CD8-positive, alpha-beta memory T cell (primary cell): ENCODE data around the gene RBM28. TPM values are rescaled to one million over a fixed set of nuclear protein-coding genes. Genes with fewer than 3 reads are reported as not detected.
A peak's percentile ranks its signal among the peaks of the same experiment; 100 is the strongest.

Experiments
- CTCF ChIA-PET: fragments of 350-600 bp; sonication (Branson Sonifier 250); formaldehyde crosslinking; loops from one replicate; lab custom pipeline; 2021; ENCODE audit warnings: antibody characterized with exemption; lab: Charles Lee
- POLR2A ChIA-PET: fragments of 350-600 bp; sonication (Branson Sonifier 250); formaldehyde crosslinking; loops from one replicate; lab custom pipeline; 2021; ENCODE audit warnings: antibody characterized with exemption; lab: Charles Lee
- DNase-seq, 5 donors: peaks; one replicate each; pipeline versions ENCODE4 v3.0.0 to v3.0.0-alpha.2; 2020 to 2022; ENCODE audit warnings: mixed read lengths in 1 of 5
- H3K27ac ChIP-seq: one replicate; pipeline ENCODE4 v1.7.0; 2013; ENCODE audit warnings: low read depth, mild to moderate bottlenecking, low read length, moderate library complexity
- H3K27me3 ChIP-seq: 2 replicates; pipeline ENCODE4 v1.7.0; 2013; ENCODE audit warnings: low read length, mild to moderate bottlenecking; ENCODE audit not compliant: insufficient read depth, poor library complexity, severe bottlenecking
- H3K36me3 ChIP-seq: 2 replicates; pipeline ENCODE4 v1.7.0; 2013; ENCODE audit warnings: mild to moderate bottlenecking, low read length, moderate library complexity; ENCODE audit not compliant: insufficient read depth
- H3K4me1 ChIP-seq: 2 replicates; pipeline ENCODE4 v1.7.0; 2013; ENCODE audit warnings: mild to moderate bottlenecking, low read length, moderate library complexity; ENCODE audit not compliant: insufficient read depth
- H3K4me3 ChIP-seq: 2 replicates; pipeline ENCODE4 v1.7.0; 2013; ENCODE audit warnings: mild to moderate bottlenecking, low read length
- H3K9me3 ChIP-seq: 2 replicates; pipeline ENCODE4 v1.7.0; 2013; ENCODE audit warnings: mild to moderate bottlenecking, low read length
- H3K27ac Mint-ChIP-seq, 8 donors: one replicate each; pipeline ENCODE4 v1.8.0; 2020 to 2021; ENCODE audit warnings: mixed read lengths in 8 of 8, mild to moderate bottlenecking in 6 of 8, inconsistent platforms in 3 of 8, moderate library complexity in 3 of 8
- H3K27me3 Mint-ChIP-seq, 2 donors: one replicate each; pipeline ENCODE4 v1.8.0; 2020 to 2021; ENCODE audit warnings: mixed read lengths in 2 of 2, mild to moderate bottlenecking in 1 of 2, moderate library complexity in 1 of 2
- H3K36me3 Mint-ChIP-seq, 3 donors: one replicate each; pipeline ENCODE4 v1.8.0; 2020 to 2021; ENCODE audit warnings: mixed read lengths in 3 of 3, inconsistent platforms in 1 of 3, mild to moderate bottlenecking in 1 of 3
- H3K4me1 Mint-ChIP-seq, 3 donors: one replicate each; pipeline ENCODE4 v1.8.0; 2020 to 2021; ENCODE audit warnings: mixed read lengths in 3 of 3, inconsistent platforms in 1 of 3, mild to moderate bottlenecking in 1 of 3
- H3K4me3 Mint-ChIP-seq, 7 donors: one replicate each; pipeline ENCODE4 v1.8.0; 2020 to 2021; ENCODE audit warnings: mixed read lengths in 7 of 7, mild to moderate bottlenecking in 6 of 7, moderate library complexity in 4 of 7, inconsistent platforms in 2 of 7
- H3K9me3 Mint-ChIP-seq, 5 donors: one replicate each; pipeline ENCODE4 v1.8.0; 2020 to 2022; ENCODE audit warnings: mixed read lengths in 5 of 5, mild to moderate bottlenecking in 3 of 5, moderate library complexity in 2 of 5, inconsistent platforms in 1 of 5
- polyA plus RNA-seq: library from polyadenylated mRNA; unstranded; fragments of 300-500 nt; fragmentation: Illumina TruSeq; gene quantifications from one replicate; pipeline ENCODE4 v1.2.3, GENCODE V29; 2021
- total RNA-seq, 2 experiments: library from RNA; stranded (reverse); gene quantifications; one replicate each; pipeline ENCODE4 v1.2.3, GENCODE V29; 2021

The RBM28 gene
- total and polyA plus RNA-seq, 3 experiments from 2014 or later = 10.0 to 77.8 (median 77.7) TPM

GRCh38 chr7:128352153-128352537, 8.4 kb upstream of the RBM28 start:
- Histone ChIP-seq H3K27ac (no peak overlapping the region), H3K9me3 (no peaks in the 10 kb centered on the region), H3K4me1 (no peaks in the 10 kb centered on the region), H3K27me3 (peaks cover 2% of the 10 kb centered on the region), H3K36me3 (no peaks in the 10 kb centered on the region), H3K4me3 (no peak overlapping the region)
- peaks cover 25 to 37% of the 10 kb centered on the region in 2 donors for H3K27me3 Mint-ChIP-seq
- no peaks in the 10 kb centered on the region for H3K36me3 Mint-ChIP-seq
- H3K4me3 Mint-ChIP-seq = no peak overlapping the region
- CTCF ChIA-PET = interaction anchor here (1.1 kb wide), 1 partner anchor 34 kb away, joined by 3 read pairs; no protein-coding TSS in a partner anchor
- peaks cover 0 to 5% (median 5%) of the 10 kb centered on the region in 3 donors for H3K4me1 Mint-ChIP-seq
- no peaks in the 10 kb centered on the region for H3K9me3 Mint-ChIP-seq
- POLR2A ChIA-PET = no interaction called here
- H3K27ac Mint-ChIP-seq = no peak overlapping the region
- peak in 2 of 5 donors; percentile 22 to 49 for DNase-seq

GRCh38 chr7:128351296-128352152, 7.8 kb upstream of the RBM28 start:
- Histone ChIP-seq H3K4me3 (no peak overlapping the region), H3K27me3 (peaks cover 2% of the 10 kb centered on the region), H3K27ac (no peak overlapping the region), H3K9me3 (no peaks in the 10 kb centered on the region), H3K36me3 (no peaks in the 10 kb centered on the region), H3K4me1 (no peaks in the 10 kb centered on the region)
- H3K4me1 Mint-ChIP-seq = peaks cover 0 to 5% (median 5%) of the 10 kb centered on the region in 3 donors
- no peak overlapping the region for H3K27ac Mint-ChIP-seq
- H3K36me3 Mint-ChIP-seq = no peaks in the 10 kb centered on the region
- no peaks in the 10 kb centered on the region for H3K9me3 Mint-ChIP-seq
- ChIA-PET POLR2A (no interaction called here), CTCF (interaction anchor here (1.1 to 1.4 kb wide), 2 partner anchors 34 to 74 kb away, joined by 3 to 4 read pairs; no protein-coding TSS in a partner anchor)
- DNase-seq = peak in 2 of 5 donors; percentile 24 to 44
- peak overlapping the region in 1 of 7 donors; percentile 46 for H3K4me3 Mint-ChIP-seq
- peaks cover 25 to 37% of the 10 kb centered on the region in 2 donors for H3K27me3 Mint-ChIP-seq

DNA sequence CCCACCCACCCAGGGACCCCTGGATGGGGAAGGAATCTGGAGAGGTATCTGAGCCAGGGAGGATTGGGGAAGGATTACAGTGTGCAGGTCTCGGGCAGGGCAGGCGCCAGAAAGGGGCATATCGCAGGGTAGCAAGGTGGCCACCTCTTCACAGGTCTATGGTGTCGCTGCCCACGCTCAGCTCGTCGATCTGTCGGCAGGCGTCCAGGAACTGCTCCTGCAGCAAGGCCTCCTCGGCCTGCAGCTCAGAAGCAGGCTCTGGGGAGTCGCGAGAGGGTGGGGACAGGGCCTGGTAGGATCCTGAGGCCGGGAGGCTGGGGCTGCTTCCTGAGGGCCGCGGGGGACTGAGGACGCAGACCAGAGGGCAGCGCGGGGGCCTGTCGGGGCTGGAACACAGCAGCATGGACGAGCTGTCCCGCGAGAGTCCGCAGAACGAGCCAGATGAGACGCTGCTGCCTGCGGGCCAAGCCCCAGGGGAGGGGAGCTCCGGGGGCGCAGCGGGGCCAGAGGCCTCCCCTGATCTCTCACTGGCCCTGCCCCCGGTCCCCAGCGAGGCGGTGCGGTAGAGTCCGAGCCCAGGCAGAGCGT, 7.1 kb upstream of the RBM28 start:
- POLR2A ChIA-PET = no interaction called here
- no peaks in the 10 kb centered on the region for H3K36me3 Mint-ChIP-seq
- H3K4me3 Mint-ChIP-seq = peak overlapping the region in 3 of 7 donors; percentile 19 to 46 (median 24)

GRCh38 chr7:128349466-128349825, 5.7 kb upstream of the RBM28 start:
- Histone ChIP-seq H3K27ac (no peak overlapping the region), H3K4me3 (no peak overlapping the region), H3K9me3 (no peaks in the 10 kb centered on the region), H3K4me1 (no peaks in the 10 kb centered on the region), H3K27me3 (peaks cover 2% of the 10 kb centered on the region), H3K36me3 (no peaks in the 10 kb centered on the region)
- peaks cover 22 to 30% of the 10 kb centered on the region in 2 donors for H3K27me3 Mint-ChIP-seq
- ChIA-PET POLR2A (interaction anchor here (1.1 kb wide), 1 partner anchor 12 kb away, joined by 11 read pairs; no protein-coding TSS in a partner anchor), CTCF (no interaction called here)
- H3K9me3 Mint-ChIP-seq = no peaks in the 10 kb centered on the region
- H3K27ac Mint-ChIP-seq = peak overlapping the region in 1 of 8 donors; percentile 48
- no peak for DNase-seq
- peak overlapping the region in 2 of 7 donors; percentile 20 to 56 for H3K4me3 Mint-ChIP-seq
- H3K36me3 Mint-ChIP-seq = no peaks in the 10 kb centered on the region
- H3K4me1 Mint-ChIP-seq = peaks cover 0 to 5% (median 5%) of the 10 kb centered on the region in 3 donors

More for the DNA sequence above, 7.1 kb upstream of the RBM28 start:
- Histone ChIP-seq H3K9me3 (no peaks in the 10 kb centered on the region), H3K27ac (no peak overlapping the region), H3K4me3 (no peak overlapping the region), H3K27me3 (peaks cover 2% of the 10 kb centered on the region), H3K4me1 (no peaks in the 10 kb centered on the region), H3K36me3 (no peaks in the 10 kb centered on the region)
- H3K9me3 Mint-ChIP-seq = no peaks in the 10 kb centered on the region
- no peak overlapping the region for H3K27ac Mint-ChIP-seq
- CTCF ChIA-PET = interaction anchor here (1.1 to 1.4 kb wide), 2 partner anchors 35 to 75 kb away, joined by 3 to 4 read pairs; no protein-coding TSS in a partner anchor
- H3K27me3 Mint-ChIP-seq = peaks cover 25 to 37% of the 10 kb centered on the region in 2 donors
- H3K4me1 Mint-ChIP-seq = peaks cover 0 to 5% (median 5%) of the 10 kb centered on the region in 3 donors
- DNase-seq = no peak

GRCh38 chr7:128347647-128348097, 4.0 kb upstream of the RBM28 start:
- H3K27me3 Mint-ChIP-seq = peaks cover 10 to 16% of the 10 kb centered on the region in 2 donors

GRCh38 chr7:128344431-128344774, 695 bp upstream of the RBM28 start:
- Mint-ChIP-seq H3K4me3 (peak overlapping the region in 6 of 7 donors; percentile 44 to 97 (median 68)), H3K36me3 (peaks cover 0 to 16% (median 2%) of the 10 kb centered on the region in 3 donors), H3K27me3 (peaks cover under 1 to 10% of the 10 kb centered on the region in 2 donors), H3K4me1 (peaks cover 31 to 43% (median 33%) of the 10 kb centered on the region in 3 donors), H3K9me3 (no peaks in the 10 kb centered on the region), H3K27ac (peak overlapping the region in 1 of 8 donors; percentile 91)
- Histone ChIP-seq H3K36me3 (peaks cover 7% of the 10 kb centered on the region), H3K9me3 (no peaks in the 10 kb centered on the region), H3K4me3 (no peak overlapping the region), H3K27me3 (no peaks in the 10 kb centered on the region), H3K27ac (no peak overlapping the region), H3K4me1 (peaks cover 26% of the 10 kb centered on the region)
- no peak for DNase-seq
- ChIA-PET POLR2A (interaction anchor here (0.6 to 1.4 kb wide), 4 partner anchors 9 to 527 kb away, joined by 3 to 6 read pairs (median 4); partner anchors contain the start of gene HILPDA), CTCF (interaction anchor here (0.7 to 3.9 kb wide), 13 partner anchors 9 to 111 kb away, joined by 3 to 26 read pairs (median 4); partner anchors contain the start of gene HILPDA)

More at GRCh38 chr7:128347647-128348097, 4.0 kb upstream of the RBM28 start:
- Mint-ChIP-seq H3K27ac (peak overlapping the region in 1 of 8 donors; percentile 2), H3K9me3 (no peaks in the 10 kb centered on the region), H3K4me1 (peaks cover 11 to 15% (median 11%) of the 10 kb centered on the region in 3 donors), H3K36me3 (peaks cover 0 to 6% (median 0%) of the 10 kb centered on the region in 3 donors), H3K4me3 (peak overlapping the region in 1 of 7 donors; percentile 49)
- H3K27ac ChIP-seq = no peak overlapping the region
- H3K4me3 ChIP-seq = no peak overlapping the region
- no peaks in the 10 kb centered on the region for H3K36me3 ChIP-seq
- no peaks in the 10 kb centered on the region for H3K27me3 ChIP-seq
- POLR2A ChIA-PET = no interaction called here
- peak in 3 of 5 donors; percentile 21 to 63 (median 28) for DNase-seq
- no peaks in the 10 kb centered on the region for H3K9me3 ChIP-seq
- H3K4me1 ChIP-seq = peaks cover 5% of the 10 kb centered on the region
- CTCF ChIA-PET = interaction anchor here (0.6 to 3.0 kb wide), 19 partner anchors 9 to 228 kb away, joined by 3 to 53 read pairs (median 3); no protein-coding TSS in a partner anchor

DNA sequence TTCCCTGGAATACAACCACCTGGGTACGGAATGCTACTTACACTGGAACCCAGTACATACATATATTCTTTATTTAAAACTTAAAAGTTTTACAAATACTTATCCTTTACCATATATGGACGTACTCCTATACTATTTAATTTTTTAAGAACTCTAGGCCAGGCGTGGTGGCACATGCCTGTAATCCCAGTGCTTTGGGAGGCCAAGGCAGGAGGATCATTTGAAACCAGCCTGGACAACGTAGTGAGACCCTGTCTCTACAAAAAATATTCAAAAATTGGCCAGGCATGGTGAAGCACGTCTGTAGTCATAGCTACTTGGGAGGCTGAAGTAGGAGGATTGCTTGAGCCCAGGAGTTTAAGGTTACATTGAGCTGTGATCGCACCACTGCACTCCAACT, 2.0 kb downstream of the RBM28 start:
- Histone ChIP-seq H3K27ac (peak overlapping the region; percentile 9), H3K27me3 (no peaks in the 10 kb centered on the region), H3K36me3 (peaks cover 26% of the 10 kb centered on the region), H3K4me1 (peaks cover 26% of the 10 kb centered on the region), H3K4me3 (no peak overlapping the region), H3K9me3 (no peaks in the 10 kb centered on the region)
- H3K27me3 Mint-ChIP-seq = no peaks in the 10 kb centered on the region
- ChIA-PET POLR2A (no interaction called here), CTCF (interaction anchor here (1.1 to 3.9 kb wide), 2 partner anchors 20 to 85 kb away, joined by 3 to 20 read pairs; no protein-coding TSS in a partner anchor)
- H3K27ac Mint-ChIP-seq = peak overlapping the region in 4 of 8 donors; percentile 42 to 96 (median 82)
- peaks cover 31 to 43% (median 33%) of the 10 kb centered on the region in 3 donors for H3K4me1 Mint-ChIP-seq
- no peaks in the 10 kb centered on the region for H3K9me3 Mint-ChIP-seq
- DNase-seq = no peak
- peak overlapping the region in 6 of 7 donors; percentile 51 to 97 (median 95) for H3K4me3 Mint-ChIP-seq
- peaks cover 9 to 42% (median 16%) of the 10 kb centered on the region in 3 donors for H3K36me3 Mint-ChIP-seq
